HEK293 (cell line): Measurements from ENCODE around the gene ULBP3.
A peak's percentile ranks its signal among the peaks of the same experiment; 100 is the strongest.

Experiments used
- CTCF ChIA-PET: fragments of 350-600 bp; formaldehyde crosslinking; extraction: SDS; loops from one replicate; lab custom pipeline; 2021; ENCODE audit warnings: antibody characterized with exemption; lab: Yijun Ruan, JAX
- POLR2A ChIA-PET: fragments of 300-600 bp; formaldehyde crosslinking; extraction: SDS; loops from one replicate; lab custom pipeline; 2020; ENCODE audit warnings: antibody characterized with exemption, inconsistent platforms; lab: Yijun Ruan, JAX
- H3K27ac ChIP-seq: fragments of 200-500 bp; sonication (Bioruptor generic); 2 replicates; pipeline ENCODE4 v1.5.1; 2014; ENCODE audit warnings: low read depth, low read length, control low read depth, inconsistent platforms; ENCODE audit errors: extremely low read depth
- H3K36me3 ChIP-seq, 2 experiments: fragments of 200-500 bp in 1 of 2; sonication (Bioruptor generic) in 1 of 2; 1 replicate in 1 of 2; 2 replicates in 1 of 2; pipeline ENCODE4 v1.5.1; 2014 to 2017; ENCODE audit warnings: inconsistent platforms in 2 of 2, low read length in 2 of 2; ENCODE audit not compliant: control insufficient read depth in 2 of 2, insufficient read depth in 1 of 2
- H3K4me1 ChIP-seq: fragments of 200-500 bp; sonication (Bioruptor generic); 2 replicates; pipeline ENCODE4 v1.5.1; 2014; ENCODE audit warnings: mild to moderate bottlenecking, low read length, inconsistent platforms; ENCODE audit not compliant: control insufficient read depth, insufficient read depth
- H3K4me3 ChIP-seq: 2 replicates; pipeline ENCODE4 v1.5.1; 2011; ENCODE audit warnings: low read depth, mild to moderate bottlenecking, control low read depth, low read length, moderate library complexity
- H3K9me3 ChIP-seq: fragments of 200-500 bp; sonication (Bioruptor generic); 2 replicates; pipeline ENCODE4 v1.5.1; 2014; ENCODE audit warnings: low read depth, low read length, inconsistent platforms; ENCODE audit not compliant: control insufficient read depth, insufficient read depth
- BCL11A ChIP-seq: fragments of 450-650 bp; formaldehyde crosslinking; IDR thresholded peaks from 2 replicates; pipeline ENCODE4 v1.5.1; 2016; ENCODE audit warnings: low read depth, missing biosample characterization, missing genetic modification characterization
- KLF10 ChIP-seq: fragments of 450-650 bp; IDR thresholded peaks from 2 replicates; pipeline ENCODE4 v1.5.1; 2018; ENCODE audit warnings: missing biosample characterization, mild to moderate bottlenecking, missing genetic modification characterization
- REPIN1 ChIP-seq: fragments of 450-650 bp; formaldehyde crosslinking; IDR thresholded peaks from 2 replicates; pipeline ENCODE4 v1.5.1; 2017; ENCODE audit warnings: missing biosample characterization, missing genetic modification characterization, low read depth
- ZBTB17 ChIP-seq: fragments of 450-650 bp; formaldehyde crosslinking; IDR thresholded peaks from 2 replicates; pipeline ENCODE4 v1.5.1; 2016; ENCODE audit warnings: missing biosample characterization, missing genetic modification characterization
- ZBTB20 ChIP-seq: fragments of 450-650 bp; formaldehyde crosslinking; IDR thresholded peaks from 2 replicates; pipeline ENCODE4 v1.5.1; 2016; ENCODE audit warnings: missing biosample characterization, missing genetic modification characterization
- ZIC2 ChIP-seq: fragments of 450-650 bp; formaldehyde crosslinking; IDR thresholded peaks from 2 replicates; pipeline ENCODE4 v1.5.1; 2016; ENCODE audit warnings: missing biosample characterization, missing genetic modification characterization
- ZNF140 ChIP-seq: fragments of 450-650 bp; formaldehyde crosslinking; IDR thresholded peaks from 2 replicates; pipeline ENCODE4 v1.5.1; 2016; ENCODE audit warnings: missing biosample characterization, missing genetic modification characterization
- ZNF221 ChIP-seq: fragments of 450-650 bp; formaldehyde crosslinking; IDR thresholded peaks from 2 replicates; pipeline ENCODE4 v1.5.1; 2017; ENCODE audit warnings: missing biosample characterization, missing genetic modification characterization, borderline replicate concordance
- ZNF266 ChIP-seq: fragments of 450-650 bp; formaldehyde crosslinking; IDR thresholded peaks from 2 replicates; pipeline ENCODE4 v1.5.1; 2016; ENCODE audit warnings: missing biosample characterization, missing genetic modification characterization, low read depth
- ZNF302 ChIP-seq: fragments of 450-650 bp; formaldehyde crosslinking; IDR thresholded peaks from 2 replicates; pipeline ENCODE4 v1.5.1; 2016; ENCODE audit warnings: missing biosample characterization, missing genetic modification characterization, low read depth
- ZNF311 ChIP-seq: fragments of 450-650 bp; formaldehyde crosslinking; IDR thresholded peaks from 2 replicates; pipeline ENCODE4 v1.5.1; 2017; ENCODE audit warnings: missing biosample characterization, missing genetic modification characterization, borderline replicate concordance
- ZNF335 ChIP-seq: fragments of 450-650 bp; formaldehyde crosslinking; conservative IDR thresholded peaks from 2 replicates; pipeline ENCODE4 v1.5.1; 2016; ENCODE audit warnings: missing biosample characterization, missing genetic modification characterization
- ZNF341 ChIP-seq: fragments of 450-650 bp; formaldehyde crosslinking; IDR thresholded peaks from 2 replicates; pipeline ENCODE4; 2016; ENCODE audit warnings: low read depth, missing biosample characterization, missing genetic modification characterization
- ZNF48 ChIP-seq: fragments of 450-650 bp; formaldehyde crosslinking; IDR thresholded peaks from 2 replicates; pipeline ENCODE4 v1.5.1; 2016; ENCODE audit warnings: missing biosample characterization, missing genetic modification characterization
- ZNF521 ChIP-seq: fragments of 450-650 bp; formaldehyde crosslinking; IDR thresholded peaks from 2 replicates; pipeline ENCODE4 v1.5.1; 2017; ENCODE audit warnings: missing biosample characterization, mild to moderate bottlenecking, missing genetic modification characterization
- ZNF555 ChIP-seq: fragments of 450-650 bp; formaldehyde crosslinking; conservative IDR thresholded peaks from 2 replicates; pipeline ENCODE4 v1.5.1; 2017; ENCODE audit warnings: missing biosample characterization, mild to moderate bottlenecking, missing genetic modification characterization, inconsistent platforms
- ZNF561 ChIP-seq: fragments of 450-650 bp; IDR thresholded peaks from 2 replicates; pipeline ENCODE4 v1.5.1; 2018; ENCODE audit warnings: missing biosample characterization, missing genetic modification characterization, borderline replicate concordance
- ZNF600 ChIP-seq: fragments of 450-650 bp; formaldehyde crosslinking; IDR thresholded peaks from 2 replicates; pipeline ENCODE4 v1.5.1; 2016; ENCODE audit warnings: missing biosample characterization, missing genetic modification characterization
- ZNF707 ChIP-seq: fragments of 450-650 bp; formaldehyde crosslinking; IDR thresholded peaks from 2 replicates; pipeline ENCODE4 v1.5.1; 2016; ENCODE audit warnings: missing biosample characterization, missing genetic modification characterization
- ZNF76 ChIP-seq: fragments of 450-650 bp; formaldehyde crosslinking; IDR thresholded peaks from 2 replicates; pipeline ENCODE4; 2016; ENCODE audit warnings: low read depth, missing biosample characterization, missing genetic modification characterization, borderline replicate concordance
- ZNF830 ChIP-seq: fragments of 450-650 bp; IDR thresholded peaks from 2 replicates; pipeline ENCODE4 v1.5.0; 2018; ENCODE audit warnings: missing biosample characterization, missing genetic modification characterization, low read depth, mild to moderate bottlenecking, moderate library complexity
- ZSCAN30 ChIP-seq: fragments of 450-650 bp; IDR thresholded peaks from 2 replicates; pipeline ENCODE4 v1.5.1; 2018; ENCODE audit warnings: missing biosample characterization, mild to moderate bottlenecking, missing genetic modification characterization, moderate library complexity
- TF ChIP-seq, protein P1 (sequence below): fragments of 450-650 bp; formaldehyde crosslinking; IDR thresholded peaks from 2 replicates; pipeline ENCODE4 v1.5.1; 2016; ENCODE audit warnings: missing biosample characterization, missing genetic modification characterization
- TF ChIP-seq, protein P2 (sequence below): fragments of 450-650 bp; formaldehyde crosslinking; IDR thresholded peaks from 2 replicates; pipeline ENCODE4 v1.5.1; 2016; ENCODE audit warnings: missing biosample characterization, missing genetic modification characterization, borderline replicate concordance
- TF ChIP-seq, protein P3 (sequence below): fragments of 450-650 bp; formaldehyde crosslinking; IDR thresholded peaks from 2 replicates; pipeline ENCODE4 v1.5.1; 2016; ENCODE audit warnings: missing biosample characterization, missing genetic modification characterization
- TF ChIP-seq, protein P4 (sequence below): fragments of 450-650 bp; formaldehyde crosslinking; IDR thresholded peaks from 2 replicates; pipeline ENCODE4 v1.5.1; 2016; ENCODE audit warnings: missing biosample characterization, missing genetic modification characterization

The ULBP3 gene

DNA sequence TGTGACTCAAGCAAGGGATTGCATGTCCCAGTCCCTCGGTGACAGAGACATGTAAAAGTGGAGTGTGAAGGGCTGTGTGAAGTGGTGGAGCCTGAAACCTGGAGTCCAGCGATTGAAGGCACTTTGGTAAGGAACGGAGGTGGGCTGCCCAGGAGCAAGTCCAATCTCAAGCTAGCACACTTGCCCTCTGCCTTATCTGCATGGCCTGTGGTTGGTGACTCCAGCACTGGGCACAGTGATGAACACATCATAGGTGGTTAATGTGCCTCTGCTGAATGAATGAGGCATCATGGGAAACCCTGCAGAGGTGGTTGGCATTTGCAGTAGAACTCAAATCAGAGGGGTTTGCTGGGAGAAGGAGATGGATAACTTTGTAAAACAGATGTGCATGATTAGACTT, 14.9 kb upstream of the ULBP3 start (continued):
- TF ChIP-seq ZNF561 (tag by site-specific recombination), result no peak
- TF ChIP-seq ZNF521 (tag by site-specific recombination), result no peak

DNA sequence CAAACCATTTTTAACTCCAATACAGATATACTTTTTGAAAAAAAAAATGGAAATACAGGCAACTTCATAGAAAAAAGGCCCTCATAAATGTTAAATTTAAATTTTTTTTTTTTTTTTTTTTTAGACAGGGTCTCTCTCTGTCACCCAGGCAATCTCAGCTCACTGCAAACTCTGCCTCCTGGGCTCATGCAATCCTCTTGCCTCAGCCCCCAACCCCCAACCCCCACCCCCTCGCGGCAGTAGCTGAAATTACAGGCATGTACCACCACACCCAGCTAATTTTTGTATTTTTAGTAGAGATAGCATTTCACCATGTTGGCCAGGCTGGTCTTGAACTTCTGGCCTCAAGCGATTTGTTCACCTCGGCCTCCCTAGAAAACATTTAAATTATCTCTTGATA, 12.8 kb upstream of the ULBP3 start:
- Histone ChIP-seq H3K27ac (no peak overlapping the region), H3K36me3 (no peaks in the 10 kb centered on the region), H3K4me3 (no peak overlapping the region), H3K4me1 (peaks cover 4% of the 10 kb centered on the region), H3K9me3 (no peaks in the 10 kb centered on the region)
- no peak for TF ChIP-seq BCL11A
- TF ChIP-seq, protein P1, sequence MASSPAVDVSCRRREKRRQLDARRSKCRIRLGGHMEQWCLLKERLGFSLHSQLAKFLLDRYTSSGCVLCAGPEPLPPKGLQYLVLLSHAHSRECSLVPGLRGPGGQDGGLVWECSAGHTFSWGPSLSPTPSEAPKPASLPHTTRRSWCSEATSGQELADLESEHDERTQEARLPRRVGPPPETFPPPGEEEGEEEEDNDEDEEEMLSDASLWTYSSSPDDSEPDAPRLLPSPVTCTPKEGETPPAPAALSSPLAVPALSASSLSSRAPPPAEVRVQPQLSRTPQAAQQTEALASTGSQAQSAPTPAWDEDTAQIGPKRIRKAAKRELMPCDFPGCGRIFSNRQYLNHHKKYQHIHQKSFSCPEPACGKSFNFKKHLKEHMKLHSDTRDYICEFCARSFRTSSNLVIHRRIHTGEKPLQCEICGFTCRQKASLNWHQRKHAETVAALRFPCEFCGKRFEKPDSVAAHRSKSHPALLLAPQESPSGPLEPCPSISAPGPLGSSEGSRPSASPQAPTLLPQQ, result no peak
- TF ChIP-seq, protein P2, sequence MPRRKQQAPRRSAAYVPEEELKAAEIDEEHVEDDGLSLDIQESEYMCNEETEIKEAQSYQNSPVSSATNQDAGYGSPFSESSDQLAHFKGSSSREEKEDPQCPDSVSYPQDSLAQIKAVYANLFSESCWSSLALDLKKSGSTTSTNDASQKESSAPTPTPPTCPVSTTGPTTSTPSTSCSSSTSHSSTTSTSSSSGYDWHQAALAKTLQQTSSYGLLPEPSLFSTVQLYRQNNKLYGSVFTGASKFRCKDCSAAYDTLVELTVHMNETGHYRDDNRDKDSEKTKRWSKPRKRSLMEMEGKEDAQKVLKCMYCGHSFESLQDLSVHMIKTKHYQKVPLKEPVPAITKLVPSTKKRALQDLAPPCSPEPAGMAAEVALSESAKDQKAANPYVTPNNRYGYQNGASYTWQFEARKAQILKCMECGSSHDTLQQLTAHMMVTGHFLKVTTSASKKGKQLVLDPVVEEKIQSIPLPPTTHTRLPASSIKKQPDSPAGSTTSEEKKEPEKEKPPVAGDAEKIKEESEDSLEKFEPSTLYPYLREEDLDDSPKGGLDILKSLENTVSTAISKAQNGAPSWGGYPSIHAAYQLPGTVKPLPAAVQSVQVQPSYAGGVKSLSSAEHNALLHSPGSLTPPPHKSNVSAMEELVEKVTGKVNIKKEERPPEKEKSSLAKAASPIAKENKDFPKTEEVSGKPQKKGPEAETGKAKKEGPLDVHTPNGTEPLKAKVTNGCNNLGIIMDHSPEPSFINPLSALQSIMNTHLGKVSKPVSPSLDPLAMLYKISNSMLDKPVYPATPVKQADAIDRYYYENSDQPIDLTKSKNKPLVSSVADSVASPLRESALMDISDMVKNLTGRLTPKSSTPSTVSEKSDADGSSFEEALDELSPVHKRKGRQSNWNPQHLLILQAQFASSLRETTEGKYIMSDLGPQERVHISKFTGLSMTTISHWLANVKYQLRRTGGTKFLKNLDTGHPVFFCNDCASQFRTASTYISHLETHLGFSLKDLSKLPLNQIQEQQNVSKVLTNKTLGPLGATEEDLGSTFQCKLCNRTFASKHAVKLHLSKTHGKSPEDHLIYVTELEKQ (tag by site-specific recombination), result no peak
- no peak for TF ChIP-seq REPIN1 (tag by site-specific recombination)
- TF ChIP-seq ZNF266, result no peak
- no peak for TF ChIP-seq ZNF48 (tag by site-specific recombination)
- TF ChIP-seq, protein P3, sequence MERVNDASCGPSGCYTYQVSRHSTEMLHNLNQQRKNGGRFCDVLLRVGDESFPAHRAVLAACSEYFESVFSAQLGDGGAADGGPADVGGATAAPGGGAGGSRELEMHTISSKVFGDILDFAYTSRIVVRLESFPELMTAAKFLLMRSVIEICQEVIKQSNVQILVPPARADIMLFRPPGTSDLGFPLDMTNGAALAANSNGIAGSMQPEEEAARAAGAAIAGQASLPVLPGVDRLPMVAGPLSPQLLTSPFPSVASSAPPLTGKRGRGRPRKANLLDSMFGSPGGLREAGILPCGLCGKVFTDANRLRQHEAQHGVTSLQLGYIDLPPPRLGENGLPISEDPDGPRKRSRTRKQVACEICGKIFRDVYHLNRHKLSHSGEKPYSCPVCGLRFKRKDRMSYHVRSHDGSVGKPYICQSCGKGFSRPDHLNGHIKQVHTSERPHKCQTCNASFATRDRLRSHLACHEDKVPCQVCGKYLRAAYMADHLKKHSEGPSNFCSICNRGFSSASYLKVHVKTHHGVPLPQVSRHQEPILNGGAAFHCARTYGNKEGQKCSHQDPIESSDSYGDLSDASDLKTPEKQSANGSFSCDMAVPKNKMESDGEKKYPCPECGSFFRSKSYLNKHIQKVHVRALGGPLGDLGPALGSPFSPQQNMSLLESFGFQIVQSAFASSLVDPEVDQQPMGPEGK (tag by site-specific recombination), result no peak
- TF ChIP-seq, protein P4, sequence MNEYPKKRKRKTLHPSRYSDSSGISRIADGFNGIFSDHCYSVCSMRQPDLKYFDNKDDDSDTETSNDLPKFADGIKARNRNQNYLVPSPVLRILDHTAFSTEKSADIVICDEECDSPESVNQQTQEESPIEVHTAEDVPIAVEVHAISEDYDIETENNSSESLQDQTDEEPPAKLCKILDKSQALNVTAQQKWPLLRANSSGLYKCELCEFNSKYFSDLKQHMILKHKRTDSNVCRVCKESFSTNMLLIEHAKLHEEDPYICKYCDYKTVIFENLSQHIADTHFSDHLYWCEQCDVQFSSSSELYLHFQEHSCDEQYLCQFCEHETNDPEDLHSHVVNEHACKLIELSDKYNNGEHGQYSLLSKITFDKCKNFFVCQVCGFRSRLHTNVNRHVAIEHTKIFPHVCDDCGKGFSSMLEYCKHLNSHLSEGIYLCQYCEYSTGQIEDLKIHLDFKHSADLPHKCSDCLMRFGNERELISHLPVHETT (tag by site-specific recombination), result no peak
- no peak for TF ChIP-seq ZSCAN30 (tag by site-specific recombination)
- TF ChIP-seq ZNF302, result no peak
- ChIA-PET CTCF (interaction anchor here (0.5 to 8.0 kb wide), 17 partner anchors 9 to 735 kb away, joined by 3 to 149 read pairs (median 14); partner anchors contain the start of genes PPP1R14C and ULBP3), POLR2A (interaction anchor here (0.6 to 0.9 kb wide), 5 partner anchors 13 to 437 kb away, joined by 3 to 6 read pairs (median 4); partner anchors contain the start of gene PPP1R14C)

DNA sequence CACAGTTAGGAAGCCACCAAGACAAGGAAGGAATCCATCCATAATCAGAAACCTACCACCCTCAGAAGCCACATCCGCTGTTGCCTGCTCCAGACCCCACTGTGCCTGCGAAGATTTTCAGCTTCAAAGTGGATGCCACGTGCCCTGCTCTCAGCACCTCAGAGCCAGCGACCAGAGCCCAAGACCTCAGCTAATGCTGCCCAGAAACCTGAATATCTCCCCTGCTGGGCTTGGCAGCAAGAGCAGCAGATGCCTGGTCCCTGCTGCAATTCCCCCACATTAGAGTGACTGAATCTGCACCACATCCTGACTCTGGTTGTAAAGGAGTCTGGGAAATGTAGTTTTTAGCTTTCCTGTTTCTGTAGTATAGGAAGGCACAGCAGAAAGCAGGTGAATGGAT, 10.7 kb upstream of the ULBP3 start:
- Histone ChIP-seq H3K36me3 (no peaks in the 10 kb centered on the region), H3K4me3 (no peak overlapping the region), H3K27ac (peak overlapping the region; percentile 16; the same call in 1 of the 2 replicates), H3K4me1 (peaks cover 14% of the 10 kb centered on the region), H3K9me3 (no peaks in the 10 kb centered on the region)
- POLR2A ChIA-PET, result interaction anchor here (0.8 to 1.1 kb wide), 3 partner anchors 11 to 66 kb away, joined by 3 to 4 read pairs (median 3); partner anchors contain the start of gene ULBP3
- CTCF ChIA-PET, result interaction anchor here (0.6 to 8.0 kb wide), 59 partner anchors 9 to 1349 kb away, joined by 3 to 149 read pairs (median 6); partner anchors contain the start of genes PPP1R14C and ULBP3
- TF ChIP-seq ZNF341 (tag by site-specific recombination) (0 out of 2 replicates have a peak, but pooled peaks have one; percentile 21), ZNF335 (tag by site-specific recombination) (peak; percentile 80), ZNF311 (tag by site-specific recombination) (no peak), ZIC2 (peak; percentile 56), ZBTB20 (tag by site-specific recombination) (peak; percentile 98), ZNF555 (tag by site-specific recombination) (no peak), ZBTB17 (tag by site-specific recombination) (peak; percentile 99), ZNF140 (no peak; the same call in 1 of the 2 replicates), ZNF221 (tag by site-specific recombination) (no peak), ZNF600 (tag by site-specific recombination) (peak; percentile 84), KLF10 (no peak), ZNF707 (tag by site-specific recombination) (no peak), ZNF830 (tag by site-specific recombination) (no peak), ZNF76 (tag by site-specific recombination) (peak; percentile 35; the same call in 1 of the 2 replicates)
